Peyer's patch (tissue), 4 donors: ENCODE results near the gene WDR55. TPM values are rescaled to one million over a fixed set of nuclear protein-coding genes. Genes with fewer than 3 reads are reported as not detected.
"Not testable (repeated sequence)": the region's sequence is repeated elsewhere in the genome, so short reads cannot be mapped to it uniquely, and the experiment has no call there.

Experiments
- DNase-seq, 3 donors: peaks; one replicate each; pipeline ENCODE4 v3.0.0-alpha.2; 2017 to 2019
- H3K27ac ChIP-seq, 4 donors: fragments of 200-600 bp; sonication (generic); one replicate each; pipeline ENCODE4 v1.5.1; 2016 to 2019
- H3K27me3 ChIP-seq, 2 donors: fragments of 200-600 bp; sonication (generic); one replicate each; pipeline ENCODE4 v1.5.1; 2019
- H3K36me3 ChIP-seq, 3 donors: fragments of 200-600 bp; sonication (generic); one replicate each; pipeline ENCODE4 v1.5.1; 2016 to 2019
- H3K4me1 ChIP-seq, 4 donors: fragments of 200-600 bp; sonication (generic); one replicate each; pipeline ENCODE4 v1.5.1; 2016 to 2019
- H3K4me3 ChIP-seq, 4 donors: fragments of 200-600 bp; sonication (generic); 1 replicate in 3 of 4; 2 replicates in 1 of 4; pipeline ENCODE4 v1.5.1; 2016 to 2019; ENCODE audit warnings: mild to moderate bottlenecking in 1 of 4
- H3K9me3 ChIP-seq, 4 donors: fragments of 200-600 bp; sonication (generic); one replicate each; pipeline ENCODE4 v1.5.1; 2016 to 2019; ENCODE audit warnings: mild to moderate bottlenecking in 1 of 4
- POLR2A ChIP-seq, 2 donors: fragments of 450-650 bp; IDR thresholded peaks; one replicate each; pipeline ENCODE4 v1.5.1; 2017; ENCODE audit warnings: antibody characterized with exemption in 2 of 2, mild to moderate bottlenecking in 2 of 2, moderate library complexity in 2 of 2
- total RNA-seq, 4 donors: library from RNA; depleted of rRNA; stranded (reverse); fragments of >200 nt; gene quantifications; one replicate each; pipeline ENCODE4 v1.1.0, GENCODE V29; 2016
- TF ChIP-seq, protein P1 (sequence below), 6 experiments: fragments of 450-650 bp in 4 of 6; fragments of 200-600 bp in 2 of 6; sonication (generic) in 1 of 6; IDR thresholded peaks; one replicate each; pipeline ENCODE4 v1.5.1; 2017 to 2019; ENCODE audit warnings: antibody characterized with exemption in 6 of 6, mild to moderate bottlenecking in 3 of 6, moderate library complexity in 1 of 6

WDR55 gene
- total RNA-seq, 4 donors from 2014 or later = 31.3 to 66.8 (median 39.7) TPM

DNA sequence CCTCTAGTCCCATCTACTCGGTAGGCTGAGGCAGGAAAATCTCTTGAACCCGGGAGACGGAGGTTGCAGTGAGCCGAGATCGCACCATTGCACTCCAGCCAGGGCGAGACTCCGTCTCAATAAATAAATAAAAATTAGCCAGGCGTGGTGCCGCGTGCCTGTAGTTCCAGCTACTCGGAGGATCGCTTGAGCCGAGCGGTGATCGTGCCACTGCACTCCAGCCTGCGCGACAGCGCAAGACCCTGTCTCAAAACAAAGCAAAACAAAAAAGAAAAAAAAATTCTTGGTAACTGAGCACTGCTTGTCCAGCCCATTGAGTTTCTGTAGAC, 710 bp upstream of the WDR55 start:
- peaks cover 0 to 54% (median 0%) of the 10 kb centered on the region in 3 donors for H3K36me3 ChIP-seq
- DNase-seq = no peak
- H3K9me3 ChIP-seq = no peaks in the 10 kb centered on the region
- H3K27me3 ChIP-seq = no peaks in the 10 kb centered on the region
- peak overlapping the region; percentile 89 to 94 (median 91) for H3K27ac ChIP-seq
- peak overlapping the region; percentile 71 to 94 (median 86) for H3K4me3 ChIP-seq
- TF ChIP-seq, protein P1, sequence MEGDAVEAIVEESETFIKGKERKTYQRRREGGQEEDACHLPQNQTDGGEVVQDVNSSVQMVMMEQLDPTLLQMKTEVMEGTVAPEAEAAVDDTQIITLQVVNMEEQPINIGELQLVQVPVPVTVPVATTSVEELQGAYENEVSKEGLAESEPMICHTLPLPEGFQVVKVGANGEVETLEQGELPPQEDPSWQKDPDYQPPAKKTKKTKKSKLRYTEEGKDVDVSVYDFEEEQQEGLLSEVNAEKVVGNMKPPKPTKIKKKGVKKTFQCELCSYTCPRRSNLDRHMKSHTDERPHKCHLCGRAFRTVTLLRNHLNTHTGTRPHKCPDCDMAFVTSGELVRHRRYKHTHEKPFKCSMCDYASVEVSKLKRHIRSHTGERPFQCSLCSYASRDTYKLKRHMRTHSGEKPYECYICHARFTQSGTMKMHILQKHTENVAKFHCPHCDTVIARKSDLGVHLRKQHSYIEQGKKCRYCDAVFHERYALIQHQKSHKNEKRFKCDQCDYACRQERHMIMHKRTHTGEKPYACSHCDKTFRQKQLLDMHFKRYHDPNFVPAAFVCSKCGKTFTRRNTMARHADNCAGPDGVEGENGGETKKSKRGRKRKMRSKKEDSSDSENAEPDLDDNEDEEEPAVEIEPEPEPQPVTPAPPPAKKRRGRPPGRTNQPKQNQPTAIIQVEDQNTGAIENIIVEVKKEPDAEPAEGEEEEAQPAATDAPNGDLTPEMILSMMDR (IDR thresholded peaks at IDR 0.05) = no peak
- no peak for TF ChIP-seq POLR2A (IDR thresholded peaks at IDR 0.05)
- peaks cover 0 to 23% (median 10%) of the 10 kb centered on the region in 4 donors for H3K4me1 ChIP-seq

DNA sequence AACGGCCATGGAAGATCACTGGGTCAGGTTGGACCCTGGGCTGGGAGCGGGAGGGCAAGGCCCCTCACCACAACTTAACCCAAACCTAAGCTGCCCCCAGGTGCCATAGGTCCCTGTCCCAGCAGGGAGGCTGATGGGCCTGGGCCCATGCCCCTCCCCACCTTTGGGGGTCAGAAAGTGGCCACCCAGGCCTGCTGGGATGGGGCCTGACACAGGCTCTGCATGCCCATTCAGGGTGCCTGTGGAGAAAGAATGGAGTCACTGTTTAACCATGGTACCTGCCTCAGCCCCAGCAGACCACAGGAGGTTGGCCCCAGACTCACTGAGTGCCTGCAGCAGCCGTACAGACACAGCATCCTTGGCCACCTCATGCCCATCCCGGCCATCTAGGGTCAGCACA, 6.3 kb downstream of the WDR55 start:
- peaks cover 0 to 74% (median 0%) of the 10 kb centered on the region in 3 donors for H3K36me3 ChIP-seq
- not testable (repeated sequence) for H3K27ac ChIP-seq, H3K27me3 ChIP-seq, H3K4me3 ChIP-seq, H3K9me3 ChIP-seq, DNase-seq, H3K4me1 ChIP-seq

DNA sequence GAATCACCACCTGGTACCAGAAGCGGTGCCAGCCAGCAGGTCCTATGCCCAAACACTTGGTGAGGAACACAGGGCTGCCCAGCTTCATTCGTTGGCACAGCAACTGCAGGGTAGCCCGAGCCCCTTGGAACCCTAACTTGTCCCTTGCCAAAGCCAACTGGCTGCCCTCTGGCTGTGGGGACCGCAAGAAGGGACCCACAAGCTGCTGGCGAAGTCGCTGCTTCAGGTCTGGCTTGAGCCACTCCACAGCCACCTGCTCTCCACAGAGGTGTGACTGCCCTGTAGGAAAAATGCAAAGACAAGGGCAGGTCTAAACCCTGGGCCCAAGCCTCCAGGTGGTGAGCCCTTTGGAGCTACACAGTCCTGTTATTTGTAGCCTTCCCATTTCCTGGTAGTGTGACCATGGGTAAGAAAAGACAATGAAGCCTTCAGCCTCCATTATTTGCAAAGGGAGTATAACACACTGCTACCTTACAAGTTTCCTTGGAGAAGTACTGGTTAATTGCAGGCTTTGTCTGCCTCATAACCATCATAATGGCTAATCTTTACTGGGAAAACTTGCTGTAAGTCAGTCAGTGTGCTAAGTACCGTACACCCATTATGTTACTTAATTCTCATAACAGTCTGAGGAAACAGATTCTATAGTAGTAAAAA, 6.9 kb downstream of the WDR55 start:
- peaks cover 0 to under 1% (median 0%) of the 10 kb centered on the region in 4 donors for H3K4me1 ChIP-seq
- no peak overlapping the region for H3K4me3 ChIP-seq
- no peaks in the 10 kb centered on the region for H3K9me3 ChIP-seq
- H3K27me3 ChIP-seq = no peaks in the 10 kb centered on the region
- DNase-seq = no peak
- no peak for TF ChIP-seq POLR2A (IDR thresholded peaks at IDR 0.05)
- TF ChIP-seq, protein P1 (IDR thresholded peaks at IDR 0.05) = no peak
- H3K36me3 ChIP-seq = peaks cover 0 to 80% (median 0%) of the 10 kb centered on the region in 3 donors
- H3K27ac ChIP-seq = no peak overlapping the region

DNA sequence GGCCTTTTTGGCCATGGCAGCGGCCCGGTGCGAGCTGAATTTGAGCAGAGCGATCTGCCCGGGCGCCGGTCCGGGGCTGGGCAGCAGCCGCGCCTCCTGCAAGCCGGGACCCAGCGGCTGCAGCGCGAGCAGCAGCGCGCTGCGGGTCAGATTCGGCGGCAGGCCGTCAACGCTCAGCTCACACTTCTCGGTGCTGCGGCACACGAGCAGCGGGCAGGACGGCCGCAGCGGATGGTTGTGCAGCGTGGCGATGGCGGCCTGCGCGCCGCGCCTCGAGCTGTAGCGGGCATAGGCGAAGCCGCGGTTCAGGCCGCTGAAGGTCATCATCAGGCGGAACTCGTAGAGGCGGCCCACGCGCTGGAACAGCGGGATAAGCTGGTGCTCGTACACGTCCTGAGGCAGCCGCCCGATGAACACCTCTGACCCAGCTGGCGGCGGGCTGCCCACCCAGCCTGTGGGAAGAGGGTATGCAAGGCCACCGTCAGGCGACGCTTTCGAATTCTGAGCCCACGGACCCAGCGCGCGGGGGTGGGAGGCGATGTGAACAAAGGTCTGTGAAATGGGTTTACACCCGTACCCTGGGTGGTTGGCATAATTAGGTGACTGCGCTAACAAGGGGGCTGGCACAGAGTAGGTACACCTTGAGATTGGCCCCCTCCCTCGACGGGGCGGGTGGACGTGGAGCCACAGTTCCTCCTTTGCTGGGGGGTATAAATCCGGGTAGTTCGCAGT, 7.9 kb downstream of the WDR55 start:
- TF ChIP-seq POLR2A (IDR thresholded peaks at IDR 0.05) = no peak
- TF ChIP-seq, protein P1 (IDR thresholded peaks at IDR 0.05) = no peak
- Histone ChIP-seq H3K27ac (no peak overlapping the region), H3K4me3 (no peak overlapping the region), H3K36me3 (peaks cover 0 to 90% (median 0%) of the 10 kb centered on the region in 3 donors), H3K27me3 (no peaks in the 10 kb centered on the region), H3K9me3 (no peaks in the 10 kb centered on the region), H3K4me1 (no peaks in the 10 kb centered on the region)
- DNase-seq = peak in 1 of 3 donors; percentile 55

DNA sequence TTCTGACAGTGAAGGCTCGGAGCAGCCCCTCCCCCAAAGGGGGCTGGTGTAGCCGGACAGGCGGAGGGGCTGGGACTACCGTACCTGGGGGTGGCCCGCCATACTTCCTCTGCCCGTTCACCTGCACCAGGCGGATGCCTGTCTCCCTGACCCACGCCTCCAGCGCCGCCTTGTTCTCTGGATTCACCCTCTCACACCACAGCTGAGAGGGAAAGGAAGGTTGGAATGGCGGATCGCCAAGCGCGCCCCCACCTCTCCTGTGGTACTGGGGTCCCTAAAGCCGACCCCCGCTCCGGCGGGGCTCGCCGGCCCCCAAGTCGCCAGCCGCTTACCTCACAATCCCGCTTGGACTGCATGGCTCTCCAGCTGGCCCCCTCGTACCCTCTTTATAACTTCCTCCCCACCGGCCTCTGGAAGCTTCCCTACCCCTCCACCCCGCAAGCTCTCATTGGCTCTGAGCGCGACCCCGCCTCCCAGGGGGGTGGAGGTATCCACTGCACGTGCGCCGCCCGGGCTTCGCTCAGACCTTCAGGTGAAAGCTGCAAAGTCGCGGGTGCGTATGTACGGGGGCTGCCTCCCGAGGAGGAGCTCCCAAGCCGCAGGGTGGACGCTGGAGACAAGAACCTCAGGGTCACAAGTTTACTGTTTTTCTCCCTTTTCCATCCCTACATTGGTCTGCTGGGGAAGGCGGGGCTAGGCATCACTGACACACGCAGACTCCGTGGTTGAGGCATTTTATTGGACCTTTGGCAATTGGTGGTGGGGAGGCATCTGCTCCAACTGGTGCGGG, 8.7 kb downstream of the WDR55 start, which contains the start of gene DND1:
Gene DND1 (minus strand): TSS at position 390 of the 790 bp plus-strand sequence. CDS start 34 bp downstream, at position 356.
- H3K9me3 ChIP-seq = no peaks in the 10 kb centered on the region
- H3K4me1 ChIP-seq = no peaks in the 10 kb centered on the region
- no peak within 1 kb of the TSS for H3K4me3 ChIP-seq
- TF ChIP-seq POLR2A (IDR thresholded peaks at IDR 0.05) = no peak
- TF ChIP-seq, protein P1 (IDR thresholded peaks at IDR 0.05) = no peak
- no peak within 1 kb of the TSS for H3K27ac ChIP-seq
- H3K27me3 ChIP-seq = no peaks in the 10 kb centered on the region
- H3K36me3 ChIP-seq = peaks cover 0 to 91% (median 0%) of the 10 kb centered on the region in 3 donors
- DNase-seq = no peak
